GM19324 (cell line): ENCODE data around the gene HIRA.

Experiments used
- ATAC-seq: cut with Tn5 transposase; IDR thresholded peaks from one replicate; pipeline ENCODE4 v1.9.1; 2021; ENCODE audit warnings: mild to moderate bottlenecking, moderate library complexity; ENCODE audit not compliant: unreplicated experiment, low FRiP score

HIRA gene

GRCh38 chr22:19359554-19360299, 71.8 kb downstream of the HIRA start:
- ATAC-seq, result no peak

DNA sequence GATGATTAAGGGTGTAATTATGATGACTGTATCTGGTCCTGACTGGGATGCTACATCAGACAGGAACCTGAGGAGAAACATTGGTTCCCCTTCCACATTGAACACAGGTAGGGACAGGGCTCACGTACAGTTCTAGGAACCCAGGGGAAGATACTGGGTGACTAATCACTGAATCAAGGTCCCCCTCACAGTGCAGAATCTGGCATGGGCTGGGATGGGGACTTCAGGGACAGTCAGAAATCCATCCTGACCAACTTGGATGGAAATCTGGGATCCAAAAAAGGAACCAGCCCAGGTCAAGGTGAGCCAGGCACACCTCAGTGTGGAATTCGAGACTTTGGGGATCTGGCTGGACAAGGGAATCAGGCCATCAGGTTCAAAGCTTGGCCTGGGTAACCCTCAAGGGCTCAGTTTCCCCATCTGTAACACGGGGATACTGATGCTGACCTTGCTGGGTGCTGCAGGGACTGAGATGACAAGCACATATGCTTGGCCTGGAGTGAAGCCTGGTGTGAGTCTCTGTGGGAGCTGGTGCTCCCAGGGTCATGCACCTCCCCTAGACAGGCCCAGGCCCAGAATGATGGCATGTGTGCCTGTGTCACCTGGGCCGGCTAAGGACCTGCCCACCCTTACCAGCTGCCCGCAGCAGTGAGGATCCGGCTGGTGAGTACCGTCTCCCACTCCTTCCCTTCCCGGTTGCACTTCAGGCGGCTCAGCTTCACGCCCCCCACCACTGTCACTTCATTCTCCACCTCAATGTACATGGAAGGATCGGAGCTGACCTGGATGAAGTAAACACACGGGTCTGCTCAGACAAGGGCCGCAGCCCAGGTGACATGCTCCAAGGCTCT, 72.6 kb downstream of the HIRA start:
- ATAC-seq, result no peak

DNA sequence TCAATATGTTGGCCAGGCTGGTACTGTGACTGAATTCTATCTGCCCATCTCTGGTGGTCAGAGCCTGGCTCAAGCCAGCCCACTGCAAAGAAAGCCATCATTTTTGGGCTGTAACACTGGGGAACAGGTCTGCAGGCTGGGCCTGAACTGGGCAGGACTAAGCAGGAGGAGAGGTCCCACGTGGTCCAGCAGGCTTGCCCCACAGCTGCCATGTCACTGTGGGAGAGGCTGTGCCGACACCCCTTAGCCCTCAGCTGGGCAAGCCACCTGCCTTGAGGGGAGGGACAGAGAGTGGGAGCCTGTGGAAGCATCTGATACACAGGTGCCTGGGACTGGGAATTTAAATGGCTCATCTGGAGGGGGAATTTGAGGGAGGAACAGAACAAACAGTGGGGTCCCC, 73.3 kb downstream of the HIRA start:
- ATAC-seq, result no peak

GRCh38 chr22:19357270-19358105, 74.0 kb downstream of the HIRA start:
- ATAC-seq, result no peak

DNA sequence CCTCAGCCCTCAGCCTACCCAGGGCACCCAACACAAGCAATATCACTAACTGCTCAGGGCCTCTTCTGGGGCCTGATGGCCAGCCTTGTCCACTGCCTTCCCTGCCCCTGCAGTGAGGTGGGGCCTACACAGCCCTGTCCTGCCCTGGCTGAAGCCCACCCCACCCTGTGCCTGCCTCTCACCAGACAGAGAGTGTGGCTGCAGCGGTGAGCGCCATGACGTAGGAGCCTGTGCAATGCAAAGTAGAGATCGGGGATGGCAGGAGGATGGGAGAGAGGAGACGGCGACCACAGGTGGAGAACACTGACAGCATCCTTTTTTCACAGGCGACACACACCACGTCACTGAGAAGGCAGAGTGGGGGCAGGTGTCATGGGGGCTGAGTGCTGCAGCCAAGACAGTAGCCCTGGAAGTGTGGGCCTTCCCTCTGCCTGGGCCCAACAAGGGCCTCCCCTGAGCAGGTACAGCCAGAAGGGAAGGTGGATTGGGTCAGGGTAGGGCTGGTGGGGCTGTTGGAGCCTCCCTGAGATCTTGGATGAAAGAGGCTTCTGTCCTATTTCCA, 74.7 kb downstream of the HIRA start:
- ATAC-seq, result no peak

- ATAC-seq, result no peak
Observed at GRCh38 chr22:19355413-19356157, 75.9 kb downstream of the HIRA start.

- no peak for ATAC-seq
Observed at GRCh38 chr22:19354201-19354600, 77.3 kb downstream of the HIRA start.

DNA sequence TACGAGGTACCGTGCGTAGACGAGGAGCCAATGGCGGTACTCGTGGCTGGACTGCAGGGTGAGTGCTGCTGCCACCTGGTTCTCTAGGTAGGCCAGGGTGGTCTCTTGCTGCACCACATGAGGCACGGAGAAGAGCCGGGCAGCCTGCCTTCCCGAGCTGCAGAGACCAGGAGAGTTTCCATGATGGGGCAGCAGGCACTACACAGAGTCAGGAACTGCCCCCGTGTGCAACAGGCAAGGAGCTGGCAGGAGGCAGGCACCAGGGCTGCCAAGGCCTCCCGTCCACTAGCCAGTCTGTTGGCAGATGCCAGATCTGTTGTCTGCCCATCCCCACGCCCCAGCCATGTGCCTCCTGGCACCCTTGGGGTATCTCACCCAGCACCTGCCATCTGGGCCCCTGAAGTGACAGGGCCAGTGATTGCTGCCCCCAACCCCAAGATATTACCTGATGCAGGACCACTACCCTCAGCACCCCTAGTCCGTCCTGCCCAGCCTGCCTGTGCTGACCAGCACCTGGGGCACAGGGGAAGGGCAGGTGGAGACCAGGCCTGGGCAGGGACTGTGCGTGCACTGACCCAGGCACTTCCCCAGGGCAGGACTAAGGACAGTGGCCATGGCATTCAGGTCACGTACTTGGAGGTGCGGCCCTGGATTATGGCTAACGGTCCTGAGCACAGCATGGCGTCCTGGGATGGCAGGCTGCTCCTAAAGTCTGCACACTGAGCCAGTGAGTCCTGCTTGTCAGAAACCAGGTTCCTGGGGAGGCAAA, 78.0 kb downstream of the HIRA start:
- no peak for ATAC-seq

GRCh38 chr22:19352766-19353165, 78.8 kb downstream of the HIRA start:
- no peak for ATAC-seq

GRCh38 chr22:19352217-19352616, 79.3 kb downstream of the HIRA start:
- ATAC-seq, result no peak

DNA sequence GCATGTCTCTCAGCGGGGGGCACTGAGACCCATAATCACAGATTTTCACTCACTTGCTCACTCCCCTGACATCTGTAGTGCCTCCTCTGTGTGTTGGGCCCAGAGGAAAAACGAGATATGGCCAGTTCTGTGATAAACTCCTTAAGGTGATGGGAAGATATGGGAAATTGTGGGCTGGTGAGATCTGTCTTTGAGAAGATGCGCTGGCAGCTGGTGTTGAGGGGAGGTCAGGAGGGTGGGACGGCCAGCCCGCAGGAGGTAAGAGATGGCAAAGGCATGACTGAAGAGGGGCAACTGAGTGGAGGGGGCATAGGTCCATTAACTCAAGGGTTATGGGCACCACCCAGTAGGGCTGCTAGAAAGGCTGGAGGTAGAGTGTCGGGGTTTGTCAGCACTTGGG, 79.9 kb downstream of the HIRA start:
- no peak for ATAC-seq

DNA sequence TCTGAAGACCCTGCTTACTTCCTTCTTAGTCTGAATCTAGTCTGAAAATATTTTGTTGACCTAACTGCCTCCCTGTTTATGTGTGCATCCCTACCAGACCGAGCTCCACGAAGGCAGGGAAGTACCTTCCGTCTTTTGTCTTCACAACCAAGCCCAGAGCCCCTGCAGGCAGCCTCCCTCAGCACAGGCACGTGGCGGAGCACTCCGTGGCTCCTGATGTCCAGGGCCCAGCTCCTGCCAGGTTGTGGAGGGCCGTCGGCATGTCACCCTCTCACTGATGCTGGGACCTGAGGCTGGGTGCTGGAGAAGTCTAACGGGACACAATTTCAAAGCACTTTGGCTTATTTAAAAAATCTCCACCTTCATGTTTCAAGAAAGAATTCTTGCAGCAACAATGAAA, 80.6 kb downstream of the HIRA start:
- ATAC-seq, result no peak

DNA sequence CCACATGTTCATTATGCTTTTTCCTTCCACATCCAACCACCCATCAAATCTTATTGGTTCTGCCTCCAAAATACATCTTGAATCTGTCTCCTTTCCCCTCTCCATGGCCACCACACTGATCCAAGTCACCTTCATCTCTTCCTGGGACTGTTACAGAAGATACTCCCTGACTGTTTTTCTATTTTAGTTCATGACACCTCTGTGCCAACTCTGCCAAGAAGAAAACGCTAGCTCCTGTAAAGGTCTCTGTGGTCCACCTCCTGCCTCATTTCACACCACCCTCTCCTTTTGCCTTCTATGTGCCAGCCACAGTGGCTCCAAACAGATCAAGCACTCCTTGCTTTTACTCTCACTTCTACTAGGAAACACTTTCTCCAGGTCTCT, 81.1 kb downstream of the HIRA start:
- no peak for ATAC-seq

DNA sequence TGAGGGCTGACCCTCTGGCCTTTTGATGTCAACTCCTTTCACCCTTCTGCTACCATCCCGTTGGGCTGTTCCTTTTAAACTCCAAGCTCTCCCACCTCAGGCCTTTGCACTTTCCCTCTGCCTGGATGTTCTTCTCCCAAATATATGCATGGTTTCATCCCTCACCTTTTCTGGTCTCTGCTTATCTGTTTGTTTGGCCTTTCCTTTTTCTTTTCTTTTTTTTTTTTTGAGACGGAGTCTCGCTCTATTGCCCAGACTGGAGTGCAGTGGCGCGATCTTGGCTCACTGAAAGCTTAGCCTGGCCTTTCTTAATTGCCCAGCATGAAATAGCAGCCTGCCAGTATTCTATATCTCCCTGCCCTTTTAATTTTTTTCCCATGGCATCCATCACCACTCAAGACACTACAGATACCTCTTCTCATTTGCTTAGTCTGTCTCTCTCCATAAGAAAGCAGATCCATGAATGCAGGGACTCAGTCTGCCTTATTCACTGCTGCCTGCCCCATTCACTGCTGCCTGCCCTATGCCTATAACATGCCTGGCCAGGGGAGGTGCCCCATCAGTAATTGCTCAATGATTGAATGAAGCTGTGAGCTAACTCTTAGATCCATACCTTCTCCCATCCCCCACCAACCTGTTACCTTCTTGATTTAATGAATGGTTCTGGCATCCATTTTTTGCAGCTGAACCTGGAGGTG, 81.6 kb downstream of the HIRA start:
- no peak for ATAC-seq

GRCh38 chr22:19346677-19347265, 84.8 kb downstream of the HIRA start:
- no peak for ATAC-seq

- ATAC-seq, result no peak
Observed at GRCh38 chr22:19344420-19344819, 87.1 kb downstream of the HIRA start.

DNA sequence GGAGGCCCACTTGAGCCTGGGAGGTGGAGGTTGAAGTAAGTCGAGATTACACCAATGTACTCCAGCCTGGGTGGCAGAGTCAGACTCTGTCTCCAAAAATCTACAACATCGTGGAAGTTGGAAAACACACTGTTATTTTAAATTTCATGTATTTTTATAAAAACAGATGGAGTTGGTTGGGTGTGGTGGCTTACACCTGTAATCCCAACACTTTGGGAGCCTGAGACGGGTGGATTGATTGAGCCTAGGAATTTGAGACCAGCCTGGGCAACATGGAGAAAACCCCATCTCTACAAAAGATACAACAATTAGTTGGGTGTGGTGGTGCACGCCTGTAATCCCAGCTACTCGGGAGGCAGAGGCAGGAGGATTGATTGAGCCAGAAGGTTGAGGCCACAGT, 88.1 kb downstream of the HIRA start:
- no peak for ATAC-seq

DNA sequence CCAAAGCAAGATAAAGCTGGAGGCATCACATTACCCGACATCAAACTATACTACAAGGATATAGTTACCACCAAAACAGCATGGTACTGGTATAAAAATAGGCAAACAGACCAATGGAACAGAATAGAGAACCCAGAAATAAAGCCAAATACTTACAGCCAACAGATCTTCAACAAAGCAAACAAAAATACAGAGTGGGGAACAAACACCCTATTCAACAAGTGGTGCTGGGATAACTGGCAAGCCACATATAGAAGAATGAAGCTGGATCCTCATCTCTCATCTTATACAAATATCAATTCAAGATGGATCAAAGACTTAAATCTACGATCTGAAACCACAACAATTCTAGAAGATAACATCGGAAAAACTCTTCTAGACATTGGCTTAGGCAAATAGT, 90.0 kb downstream of the HIRA start:
- no peak for ATAC-seq
